PC-3 (cell line): ENCODE results near the gene PKM. TPM values are rescaled to one million over a fixed set of nuclear protein-coding genes. Genes with fewer than 3 reads are reported as not detected.

Experiments used
- ATAC-seq: fragments of 200-7000 bp; cut with Tn5 transposase; 2 replicates; pipeline ENCODE4 v1.9.1; 2020; ENCODE audit warnings: mild to moderate bottlenecking, moderate library complexity
- BruUV-seq: library from RNA; stranded (reverse); fragments of 400-500 nt; replicated peaks from 2 replicates; lab custom pipeline; 2021; lab: Mats Ljungman, UMichigan
- CTCF ChIA-PET: fragments of 300-600 bp; sonication (Branson Sonifier 250); formaldehyde crosslinking; loops from one replicate; lab custom pipeline; 2022; ENCODE audit warnings: antibody characterized with exemption; lab: Charles Lee
- POLR2A ChIA-PET: fragments of 300-600 bp; sonication (Branson Sonifier 250); formaldehyde crosslinking; loops from one replicate; lab custom pipeline; 2022; ENCODE audit warnings: antibody characterized with exemption; ENCODE audit not compliant: unreplicated experiment; lab: Charles Lee
- DNase-seq: peaks from one replicate; pipeline ENCODE4 v3.0.0-alpha.2; 2015
- H2AFZ ChIP-seq: fragments of 300-600 bp; sonication (generic); 2 replicates; pipeline ENCODE4 v1.6.0; 2016; ENCODE audit warnings: antibody characterized with exemption, low read length
- H3F3A ChIP-seq: fragments of 300-600 bp; sonication (generic); one replicate; pipeline ENCODE4 v1.6.0; 2017; ENCODE audit warnings: antibody characterized with exemption, low read length, control low read depth, mild to moderate bottlenecking; ENCODE audit not compliant: unreplicated experiment
- H3K27ac ChIP-seq: fragments of 300-600 bp; sonication (generic); 2 replicates; pipeline ENCODE4 v1.5.1; 2016; ENCODE audit warnings: mild to moderate bottlenecking, low read length
- H3K27me3 ChIP-seq: fragments of 300-600 bp; sonication (generic); 2 replicates; pipeline ENCODE4 v1.6.1; 2016; ENCODE audit warnings: low read length, mixed read lengths
- H3K36me3 ChIP-seq: fragments of 300-600 bp; sonication (generic); 2 replicates; pipeline ENCODE4 v1.6.1; 2016; ENCODE audit warnings: low read depth, mixed run types, low read length, mixed read lengths
- H3K4me1 ChIP-seq: fragments of 300-600 bp; sonication (generic); 2 replicates; pipeline ENCODE4 v1.5.1; 2016; ENCODE audit warnings: low read length; ENCODE audit not compliant: insufficient read depth
- H3K4me2 ChIP-seq: fragments of 300-600 bp; sonication (generic); 2 replicates; pipeline ENCODE4 v1.6.0; 2016; ENCODE audit warnings: low read length
- H3K4me3 ChIP-seq: fragments of 300-600 bp; sonication (generic); 2 replicates; pipeline ENCODE4 v1.5.1; 2016; ENCODE audit warnings: mild to moderate bottlenecking, low read length, mixed read lengths
- H3K79me2 ChIP-seq: fragments of 300-600 bp; sonication (generic); 2 replicates; pipeline ENCODE4 v1.6.1; 2017; ENCODE audit warnings: low read length, mixed read lengths
- H3K9ac ChIP-seq: fragments of 300-600 bp; sonication (generic); 2 replicates; pipeline ENCODE4 v1.6.0; 2016; ENCODE audit warnings: mild to moderate bottlenecking, low read length
- H3K9me2 ChIP-seq: fragments of 300-600 bp; sonication (generic); replicated peaks from 2 replicates; pipeline ENCODE4 v1.6.1; 2016; ENCODE audit warnings: mixed run types, low read length, mixed read lengths
- H3K9me3 ChIP-seq: fragments of 300-600 bp; sonication (generic); 2 replicates; pipeline ENCODE4 v1.6.1; 2016; ENCODE audit warnings: low read length, mixed read lengths
- H4K20me1 ChIP-seq: fragments of 300-600 bp; sonication (generic); 2 replicates; pipeline ENCODE4 v1.6.1; 2016; ENCODE audit warnings: low read length, mixed read lengths
- EZH2 ChIP-seq: fragments of 300-600 bp; sonication (generic); IDR thresholded peaks from one replicate; pipeline ENCODE4 v1.6.1; 2017; ENCODE audit warnings: antibody characterized with exemption, mild to moderate bottlenecking, low read length; ENCODE audit not compliant: unreplicated experiment
- EZH2phosphoT487 ChIP-seq: fragments of 300-600 bp; sonication (generic); IDR thresholded peaks from 2 replicates; pipeline ENCODE4 v1.6.1; 2018; ENCODE audit warnings: mild to moderate bottlenecking, antibody characterized with exemption, low read length, borderline replicate concordance
- intact Hi-C: fragments of 100-400 bp; cut with micrococcal nuclease; formaldehyde crosslinking; loops from 2 replicates; pipeline ENCODE4 v1.9.0; 2023
- total RNA-seq: library from RNA; depleted of rRNA; stranded (reverse); fragments of >200 nt; gene quantifications from 2 replicates; pipeline ENCODE4 v1.2.3, GENCODE V29; 2014
- TF ChIP-seq, protein P1 (sequence below): fragments of 300-600 bp; sonication (generic); conservative IDR thresholded peaks from 2 replicates; pipeline ENCODE4 v1.5.1; 2017; ENCODE audit warnings: antibody characterized with exemption, low read depth, mild to moderate bottlenecking, low read length

Gene PKM
- total RNA-seq, 1 experiment from 2014 or later, result 1,963 TPM

DNA sequence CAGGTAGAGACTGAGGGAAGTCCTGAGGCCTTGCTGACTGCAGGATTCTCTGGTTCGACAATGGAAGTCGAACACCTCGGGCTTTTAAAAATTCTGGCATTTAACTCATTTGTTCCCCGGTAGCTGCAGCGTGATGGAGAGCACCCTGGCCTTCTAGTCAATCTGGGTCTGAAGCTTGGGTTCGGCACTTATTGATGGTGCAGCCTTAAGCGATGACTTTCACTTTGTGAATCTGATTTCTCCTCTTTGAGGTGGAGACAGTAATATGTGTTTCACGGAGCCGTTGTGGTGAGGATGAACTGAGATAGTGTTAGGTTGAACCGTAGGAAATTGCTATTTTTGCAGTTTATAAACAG is 42.0 kb upstream of the PKM start:
- H3K9me2 ChIP-seq, result no peaks in the 10 kb centered on the region
- H3K27me3 ChIP-seq, result no peaks in the 10 kb centered on the region
- ChIA-PET CTCF (no interaction called here), POLR2A (no interaction called here)
- BruUV-seq, result no TSS peak
- H3K36me3 ChIP-seq, result no peaks in the 10 kb centered on the region
- H3K27ac ChIP-seq, result no peak overlapping the region
- H3K4me2 ChIP-seq, result no peak overlapping the region
- H4K20me1 ChIP-seq, result no peaks in the 10 kb centered on the region
- no peaks in the 10 kb centered on the region for H3K79me2 ChIP-seq
- no peaks in the 10 kb centered on the region for H3F3A ChIP-seq
- intact Hi-C loops, result no loop called here
- no peak for ATAC-seq
- H2AFZ ChIP-seq, result no peak overlapping the region
- no peaks in the 10 kb centered on the region for H3K4me1 ChIP-seq
- H3K9me3 ChIP-seq, result no peaks in the 10 kb centered on the region
- H3K9ac ChIP-seq, result no peak overlapping the region
- TF ChIP-seq, protein P1, sequence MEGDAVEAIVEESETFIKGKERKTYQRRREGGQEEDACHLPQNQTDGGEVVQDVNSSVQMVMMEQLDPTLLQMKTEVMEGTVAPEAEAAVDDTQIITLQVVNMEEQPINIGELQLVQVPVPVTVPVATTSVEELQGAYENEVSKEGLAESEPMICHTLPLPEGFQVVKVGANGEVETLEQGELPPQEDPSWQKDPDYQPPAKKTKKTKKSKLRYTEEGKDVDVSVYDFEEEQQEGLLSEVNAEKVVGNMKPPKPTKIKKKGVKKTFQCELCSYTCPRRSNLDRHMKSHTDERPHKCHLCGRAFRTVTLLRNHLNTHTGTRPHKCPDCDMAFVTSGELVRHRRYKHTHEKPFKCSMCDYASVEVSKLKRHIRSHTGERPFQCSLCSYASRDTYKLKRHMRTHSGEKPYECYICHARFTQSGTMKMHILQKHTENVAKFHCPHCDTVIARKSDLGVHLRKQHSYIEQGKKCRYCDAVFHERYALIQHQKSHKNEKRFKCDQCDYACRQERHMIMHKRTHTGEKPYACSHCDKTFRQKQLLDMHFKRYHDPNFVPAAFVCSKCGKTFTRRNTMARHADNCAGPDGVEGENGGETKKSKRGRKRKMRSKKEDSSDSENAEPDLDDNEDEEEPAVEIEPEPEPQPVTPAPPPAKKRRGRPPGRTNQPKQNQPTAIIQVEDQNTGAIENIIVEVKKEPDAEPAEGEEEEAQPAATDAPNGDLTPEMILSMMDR, result no peak
- TF ChIP-seq EZH2 (no peak), EZH2phosphoT487 (no peak)
- H3K4me3 ChIP-seq, result no peak overlapping the region
- DNase-seq, result no peak

DNA sequence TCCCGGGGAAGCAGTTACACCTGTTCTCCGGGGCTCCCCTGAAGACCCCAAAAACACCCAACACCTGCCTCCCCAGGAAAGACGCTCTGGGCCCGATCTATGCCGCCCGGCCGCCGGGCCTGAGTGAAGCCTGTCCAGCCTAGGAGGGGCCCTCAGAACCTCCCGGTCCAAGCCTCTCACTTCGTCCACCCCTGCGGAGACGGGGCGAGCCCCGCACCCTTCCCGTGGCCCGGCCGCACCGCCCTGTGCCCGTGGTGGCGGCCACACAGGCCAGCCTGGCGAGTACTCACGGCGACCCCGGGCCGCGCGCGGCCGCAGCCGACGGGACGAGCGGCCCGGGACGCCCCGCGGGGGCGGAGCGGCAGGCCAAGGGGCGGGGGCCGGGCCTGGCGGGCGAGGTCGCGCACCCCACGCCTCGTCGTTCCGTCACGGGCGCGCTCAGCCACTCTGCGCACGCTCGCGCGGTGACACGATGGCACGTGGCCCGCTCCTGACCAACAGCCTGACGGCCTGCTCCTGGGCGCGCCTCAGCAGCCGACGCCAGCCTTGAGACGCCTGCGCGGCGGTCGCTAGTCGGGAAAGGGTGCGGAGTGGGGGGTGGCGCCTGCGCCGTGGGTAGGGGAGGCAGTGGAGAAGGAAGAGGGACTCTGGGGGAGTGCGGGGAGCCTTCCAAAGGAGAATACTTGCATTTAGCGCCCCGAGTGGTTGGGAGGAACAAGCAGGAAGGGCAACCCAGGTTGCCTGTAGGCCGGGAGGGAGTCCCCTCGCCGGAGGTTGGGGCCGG is 41.4 kb upstream of the PKM start, which contains the start of gene PARP6:
Gene PARP6 (minus strand): TSS at position 342 of the 784 bp plus-strand sequence. CDS start 5,077 bp downstream, outside the sequence.
- H3K79me2 ChIP-seq, result no peaks in the 10 kb centered on the region
- no peak within 1 kb of the TSS for H3K4me3 ChIP-seq
- ATAC-seq (no peak), DNase-seq (no peak)
- intact Hi-C loops, result no loop called here
- BruUV-seq, result no TSS peak
- H3K9ac ChIP-seq, result no peak within 1 kb of the TSS
- no peak within 1 kb of the TSS for H3K27ac ChIP-seq
- H3K36me3 ChIP-seq, result no peaks in the 10 kb centered on the region
- H3K9me3 ChIP-seq, result no peaks in the 10 kb centered on the region
- no peak within 1 kb of the TSS for H3K4me2 ChIP-seq
- H3K27me3 ChIP-seq, result no peaks in the 10 kb centered on the region
- ChIA-PET POLR2A (no interaction called here), CTCF (no interaction called here)
- no peaks in the 10 kb centered on the region for H3F3A ChIP-seq
- H4K20me1 ChIP-seq, result no peaks in the 10 kb centered on the region
- no peaks in the 10 kb centered on the region for H3K9me2 ChIP-seq
- TF ChIP-seq, protein P1, result no peak
- no peak for TF ChIP-seq EZH2
- no peak for TF ChIP-seq EZH2phosphoT487
- no peaks in the 10 kb centered on the region for H3K4me1 ChIP-seq
- H2AFZ ChIP-seq, result no peak within 1 kb of the TSS

DNA sequence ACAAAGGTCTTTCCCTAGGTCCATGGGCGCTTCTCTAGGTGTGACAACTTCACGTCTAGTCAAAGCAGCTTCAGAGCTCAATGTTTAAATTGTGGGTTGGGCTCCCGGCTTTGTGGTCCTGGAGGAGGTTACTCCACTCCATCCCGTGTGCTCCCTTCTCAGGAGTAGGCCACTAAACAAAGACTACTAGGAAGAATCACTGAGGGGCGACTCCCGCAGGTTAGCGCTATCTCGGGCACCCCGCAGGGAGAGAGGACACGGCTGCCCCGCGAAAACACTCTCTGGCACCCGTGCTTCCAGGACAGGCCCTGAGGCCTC is 40.9 kb upstream of the PKM start:
- H3K79me2 ChIP-seq, result no peaks in the 10 kb centered on the region
- DNase-seq (no peak), ATAC-seq (no peak)
- H4K20me1 ChIP-seq, result no peaks in the 10 kb centered on the region
- no peaks in the 10 kb centered on the region for H3K9me2 ChIP-seq
- intact Hi-C loops, result no loop called here
- no peak overlapping the region for H3K4me2 ChIP-seq
- H2AFZ ChIP-seq, result no peak overlapping the region
- no peak for TF ChIP-seq EZH2phosphoT487
- no peak for TF ChIP-seq EZH2
- TF ChIP-seq, protein P1, result no peak
- POLR2A ChIA-PET, result no interaction called here
- CTCF ChIA-PET, result no interaction called here
- BruUV-seq, result no TSS peak
- no peaks in the 10 kb centered on the region for H3K9me3 ChIP-seq
- H3K4me3 ChIP-seq, result no peak overlapping the region
- H3K4me1 ChIP-seq, result no peaks in the 10 kb centered on the region
- no peak overlapping the region for H3K27ac ChIP-seq
- H3K36me3 ChIP-seq, result no peaks in the 10 kb centered on the region
- no peaks in the 10 kb centered on the region for H3K27me3 ChIP-seq
- H3F3A ChIP-seq, result no peaks in the 10 kb centered on the region
- H3K9ac ChIP-seq, result no peak overlapping the region
